K562 (cell line): Measurements from ENCODE around the gene AIFM1.

Experiments
- ATF7 ChIP-seq: fragments of 450-650 bp; IDR thresholded peaks from 2 replicates; pipeline ENCODE4 v1.7.1; 2014; ENCODE audit warnings: mild to moderate bottlenecking, moderate library complexity
- FOXM1 ChIP-seq, 2 experiments: fragments of 450-650 bp in 1 of 2; sonication (generic) in 1 of 2; formaldehyde crosslinking in 1 of 2; IDR thresholded peaks; 2 replicates each; pipeline versions ENCODE4 v1.6.1 to v1.9.0; 2017 to 2022; ENCODE audit warnings: low read depth in 2 of 2, mild to moderate bottlenecking in 2 of 2, missing genetic modification reagents in 1 of 2, moderate library complexity in 1 of 2
- L3MBTL2 ChIP-seq: fragments of 450-650 bp; IDR thresholded peaks from 2 replicates; pipeline ENCODE4 v1.6.1; 2016; ENCODE audit warnings: mild to moderate bottlenecking, moderate library complexity
- POLR2AphosphoS2 ChIP-seq: IDR thresholded peaks from 2 replicates; pipeline ENCODE4 v1.6.1; 2012; ENCODE audit warnings: low read length, improper control_type of control experiment
- POU5F1 ChIP-seq: fragments of 150-350 bp; IDR thresholded peaks from 2 replicates; pipeline ENCODE4 v1.6.1; 2014; ENCODE audit warnings: borderline replicate concordance, low read length, low read depth, mild to moderate bottlenecking; ENCODE audit not compliant: partially characterized antibody
- TEAD4 ChIP-seq, 2 experiments: sonication (generic) in 1 of 2; formaldehyde crosslinking in 1 of 2; IDR thresholded peaks; 2 replicates each; pipeline versions ENCODE4 v1.6.1 to v1.8.0; 2012 to 2022; ENCODE audit warnings: borderline replicate concordance in 1 of 2, inconsistent platforms in 1 of 2, low read length in 1 of 2, mild to moderate bottlenecking in 1 of 2, missing genetic modification reagents in 1 of 2
- ZBTB33 ChIP-seq: sonication (generic); formaldehyde crosslinking; IDR thresholded peaks from 2 replicates; pipeline ENCODE4 v1.8.1; 2023; ENCODE audit warnings: mild to moderate bottlenecking, missing genetic modification reagents
- ZBTB43 ChIP-seq: sonication (generic); formaldehyde crosslinking; IDR thresholded peaks from 2 replicates; pipeline ENCODE4 v1.8.0; 2023; ENCODE audit warnings: mild to moderate bottlenecking, missing genetic modification reagents
- ZC3H8 ChIP-seq: fragments of 450-650 bp; IDR thresholded peaks from 2 replicates; pipeline ENCODE4 v1.6.1; 2017

DNA sequence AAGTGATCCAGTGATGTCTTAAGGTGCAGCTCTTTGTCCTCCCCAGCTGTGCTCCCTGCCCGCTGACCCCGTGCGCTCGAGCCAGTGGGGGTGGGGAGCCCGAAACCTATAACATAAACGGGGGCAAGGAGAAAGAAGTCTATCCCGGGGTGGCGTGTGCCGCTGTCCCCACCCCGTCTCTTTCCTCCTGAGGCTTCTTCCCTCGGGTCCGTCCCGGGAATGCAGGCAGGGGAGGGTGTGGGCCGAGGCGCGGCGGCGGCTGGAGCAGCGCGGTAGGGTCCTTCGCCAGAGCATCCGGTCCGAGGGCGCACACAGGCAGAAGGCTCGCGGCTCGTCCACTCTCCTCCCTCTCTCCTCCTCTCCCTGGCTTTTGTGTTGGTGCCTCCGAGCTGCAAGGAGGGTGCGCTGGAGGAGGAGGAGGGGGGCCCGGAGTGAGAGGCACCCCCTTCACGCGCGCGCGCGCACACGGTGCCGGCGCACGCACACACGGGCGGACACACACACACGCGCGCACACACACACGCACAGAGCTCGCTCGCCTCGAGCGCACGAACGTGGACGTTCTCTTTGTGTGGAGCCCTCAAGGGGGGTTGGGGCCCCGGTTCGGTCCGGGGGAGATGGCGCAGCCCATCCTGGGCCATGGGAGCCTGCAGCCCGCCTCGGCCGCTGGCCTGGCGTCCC lies 5.9 kb upstream of the AIFM1 start, which contains the start of gene RAB33A:
- TF ChIP-seq ATF7: no peak
- no peak for TF ChIP-seq FOXM1 (IDR thresholded peaks at IDR 0.05; ENCODE audit: low read depth)
- TF ChIP-seq FOXM1 (CRISPR knock-in tag; IDR thresholded peaks at IDR 0.05; ENCODE audit: low read depth): no peak
- no peak for TF ChIP-seq TEAD4 (IDR thresholded peaks at IDR 0.05; ENCODE audit: low read length)
- no peak for TF ChIP-seq TEAD4 (CRISPR knock-in tag; IDR thresholded peaks at IDR 0.05; ENCODE audit: borderline replicate concordance)
- no peak for TF ChIP-seq ZC3H8
- TF ChIP-seq POU5F1: no peak
- no peak for TF ChIP-seq POLR2AphosphoS2
- TF ChIP-seq ZBTB33 (CRISPR knock-in tag): peak; percentile 72
- no peak for TF ChIP-seq L3MBTL2
- TF ChIP-seq ZBTB43 (CRISPR knock-in tag): no peak
